GM06990 (cell line): ENCODE measurements around the gene FGF8.

Experiments used
- DNase-seq: peaks from one replicate; pipeline ENCODE4 v3.0.0-alpha.2; 2011; ENCODE audit not compliant: insufficient read length; ENCODE audit errors: extremely low read depth
- H3K27me3 ChIP-seq: replicated peaks from 2 replicates; pipeline ENCODE4 v1.6.0; 2011; ENCODE audit warnings: low read length; ENCODE audit not compliant: control insufficient read depth, insufficient read depth
- H3K36me3 ChIP-seq: 2 replicates; pipeline ENCODE4 v1.5.1; 2011; ENCODE audit warnings: low read length; ENCODE audit not compliant: control insufficient read depth, insufficient read depth
- H3K4me3 ChIP-seq: replicated peaks from 2 replicates; pipeline ENCODE4 v1.5.1; 2011; ENCODE audit warnings: low read depth, mild to moderate bottlenecking, control low read depth, low read length
- CTCF ChIP-seq: IDR thresholded peaks from 2 replicates; pipeline ENCODE4 v1.5.1; 2011; ENCODE audit warnings: low read length, control low read depth, mild to moderate bottlenecking, inconsistent platforms; ENCODE audit not compliant: insufficient read depth, poor library complexity, severe bottlenecking

Gene FGF8

GRCh38 chr10:101758858-101759257, 17.1 kb downstream of the FGF8 start:
- DNase-seq = no peak
- no peak overlapping the region for H3K4me3 ChIP-seq
- no peak for TF ChIP-seq CTCF
- H3K27me3 ChIP-seq = no peaks in the 10 kb centered on the region; the same call in none of the 2 replicates
- H3K36me3 ChIP-seq = no peaks in the 10 kb centered on the region

GRCh38 chr10:101752241-101752640, 23.7 kb downstream of the FGF8 start:
- no peak for DNase-seq
- no peak for TF ChIP-seq CTCF

GRCh38 chr10:101749047-101750016, 26.6 kb downstream of the FGF8 start:
- no peak for TF ChIP-seq CTCF
- H3K4me3 ChIP-seq = no peak overlapping the region
- no peak for DNase-seq
- no peaks in the 10 kb centered on the region; the same call in 1 of the 2 replicates for H3K27me3 ChIP-seq
- no peaks in the 10 kb centered on the region for H3K36me3 ChIP-seq

More at GRCh38 chr10:101752241-101752640, 23.7 kb downstream of the FGF8 start:
- Histone ChIP-seq H3K36me3 (no peaks in the 10 kb centered on the region), H3K27me3 (no peaks in the 10 kb centered on the region; the same call in 1 of the 2 replicates), H3K4me3 (no peak overlapping the region)

GRCh38 chr10:101748496-101748895, 27.4 kb downstream of the FGF8 start:
- DNase-seq = no peak
- Histone ChIP-seq H3K27me3 (no peaks in the 10 kb centered on the region; the same call in 1 of the 2 replicates), H3K36me3 (no peaks in the 10 kb centered on the region), H3K4me3 (no peak overlapping the region)
- no peak for TF ChIP-seq CTCF

- no peak overlapping the region for H3K4me3 ChIP-seq
- H3K27me3 ChIP-seq = no peaks in the 10 kb centered on the region; the same call in 1 of the 2 replicates
- DNase-seq = no peak
- no peaks in the 10 kb centered on the region for H3K36me3 ChIP-seq
- TF ChIP-seq CTCF = no peak
These were observed 30.7 kb downstream of the FGF8 start for GRCh38 chr10:101745074-101745696.
